Cardiac fibroblast (primary cell): ENCODE measurements around the gene AP5S1.
A peak's percentile ranks its signal among the peaks of the same experiment; 100 is the strongest.

ENCODE experiments used
- DNase-seq, 2 donors: peaks; one replicate each; pipeline versions ENCODE4 v3.0.0 to v3.0.0-alpha.2; 2010; ENCODE audit warnings: low read depth in 2 of 2
- H3K4me3 ChIP-seq, 2 donors: replicated peaks in 1 of 2; 1 replicate in 1 of 2; 2 replicates in 1 of 2; pipeline ENCODE4 v1.5.1; 2011; ENCODE audit warnings: low read depth in 2 of 2, low read length in 2 of 2, mild to moderate bottlenecking in 2 of 2, moderate library complexity in 1 of 2
- CTCF ChIP-seq: IDR thresholded peaks from one replicate; pipeline ENCODE4 v1.5.1; 2011; ENCODE audit warnings: low read depth, mild to moderate bottlenecking, low read length, inconsistent platforms

The AP5S1 gene

GRCh38 chr20:3846378-3846739 is 26.0 kb downstream of the AP5S1 start:
- H3K4me3 ChIP-seq = peak overlapping the region; percentile 93
- no peak for TF ChIP-seq CTCF
- DNase-seq = no peak

GRCh38 chr20:3846740-3847428 is 26.5 kb downstream of the AP5S1 start, which contains the start of gene MAVS:
MAVS (plus strand) TSS chr20:3846834; CDS start chr20:3854625, 7,791 bp downstream.
- peak; percentile 65 to 81 for DNase-seq
- peak within 1 kb of the TSS; percentile 93 for H3K4me3 ChIP-seq
- TF ChIP-seq CTCF = no peak

GRCh38 chr20:3847429-3847940 is 27.1 kb downstream of the AP5S1 start:
- DNase-seq = peak; percentile 23 to 33
- no peak for TF ChIP-seq CTCF
- H3K4me3 ChIP-seq = peak overlapping the region; percentile 93

DNA sequence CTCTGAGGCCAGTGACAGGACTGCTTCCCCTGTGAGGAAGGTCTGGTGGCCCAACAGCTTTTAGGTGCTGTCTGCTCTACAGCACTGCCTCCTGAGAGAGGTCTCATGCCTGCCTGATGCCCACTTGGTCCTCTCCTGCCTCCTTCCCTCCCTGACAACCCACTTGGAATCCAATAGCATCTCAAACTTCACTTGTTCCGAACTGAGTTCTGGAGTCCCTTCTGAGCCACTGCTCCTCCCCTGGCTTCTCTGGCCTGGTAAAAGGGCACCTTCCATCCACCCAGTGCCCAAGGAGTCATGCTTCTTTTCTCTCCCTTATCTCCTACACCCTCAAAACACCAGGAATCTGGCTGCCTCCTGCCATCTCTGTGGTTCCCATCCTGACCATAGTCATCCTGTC is 28.2 kb downstream of the AP5S1 start:
- no peak for TF ChIP-seq CTCF
- no peak overlapping the region for H3K4me3 ChIP-seq
- no peak for DNase-seq

GRCh38 chr20:3854462-3854871 is 34.1 kb downstream of the AP5S1 start:
- no peak for DNase-seq

GRCh38 chr20:3857405-3857804 is 37.1 kb downstream of the AP5S1 start:
- no peak for TF ChIP-seq CTCF
- DNase-seq = no peak
- no peak overlapping the region for H3K4me3 ChIP-seq

More at GRCh38 chr20:3854462-3854871, 34.1 kb downstream of the AP5S1 start:
- H3K4me3 ChIP-seq = no peak overlapping the region
- TF ChIP-seq CTCF = no peak

DNA sequence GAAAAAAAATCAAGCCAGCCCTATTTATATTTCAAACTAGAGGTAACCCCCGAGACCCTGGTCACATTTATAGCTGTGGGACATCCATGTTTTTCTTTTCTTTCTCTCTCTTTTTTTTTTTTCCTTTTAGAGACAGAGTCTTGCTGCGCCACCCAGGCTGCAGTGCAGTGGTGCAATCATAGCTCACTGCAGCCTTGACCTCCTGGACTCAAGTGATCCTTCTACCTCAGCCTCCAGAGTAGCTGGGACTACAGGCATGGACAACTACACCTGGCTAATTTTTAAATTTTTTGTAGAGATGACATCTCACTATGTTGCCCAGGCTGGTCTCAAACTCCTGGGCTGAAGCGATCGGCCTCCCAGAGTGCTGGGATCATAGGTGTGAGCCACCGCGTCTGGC is 38.3 kb downstream of the AP5S1 start:
- no peak for DNase-seq
- no peak overlapping the region for H3K4me3 ChIP-seq
- no peak for TF ChIP-seq CTCF
